BJ (cell line): ENCODE measurements around the gene ANTXR2. TPM values are rescaled to one million over a fixed set of nuclear protein-coding genes. Genes with fewer than 3 reads are reported as not detected.

ENCODE experiments used
- CTCF ChIA-PET: fragments of 350-600 bp; formaldehyde crosslinking; extraction: SDS; loops from one replicate; lab custom pipeline; 2021; ENCODE audit warnings: antibody characterized with exemption, inconsistent platforms; lab: Yijun Ruan, JAX
- POLR2A ChIA-PET: fragments of 300-600 bp; sonication (Branson Sonifier 250); formaldehyde crosslinking; extraction: SDS; loops from one replicate; lab custom pipeline; 2021; ENCODE audit warnings: antibody characterized with exemption; lab: Charles Lee
- DNase-seq: peaks from one replicate; pipeline ENCODE4 v3.0.0-alpha.2; 2011; ENCODE audit warnings: low read depth
- H3K27me3 ChIP-seq: 2 replicates; pipeline ENCODE4 v1.6.0; 2011; ENCODE audit warnings: low read length; ENCODE audit not compliant: control insufficient read depth, insufficient read depth
- H3K36me3 ChIP-seq: 2 replicates; pipeline ENCODE4 v1.5.1; 2011; ENCODE audit warnings: low read length; ENCODE audit not compliant: control insufficient read depth, insufficient read depth
- H3K4me3 ChIP-seq: 2 replicates; pipeline ENCODE4 v1.5.1; 2011; ENCODE audit warnings: low read depth, mild to moderate bottlenecking, control low read depth, low read length
- polyA plus RNA-seq: library from polyadenylated mRNA; depleted of rRNA; stranded (reverse); fragments of >200 nt; gene quantifications from 2 replicates; pipeline ENCODE4 v1.2.3, GENCODE V29; 2011
- TF ChIP-seq, protein P1 (sequence below): IDR thresholded peaks from 2 replicates; pipeline ENCODE4 v1.5.1; 2011; ENCODE audit warnings: low read depth, mild to moderate bottlenecking, control low read depth, inconsistent platforms, low read length, moderate library complexity; ENCODE audit not compliant: insufficient read depth

Gene ANTXR2
- polyA plus RNA-seq, 1 experiment: 18.9 TPM

DNA sequence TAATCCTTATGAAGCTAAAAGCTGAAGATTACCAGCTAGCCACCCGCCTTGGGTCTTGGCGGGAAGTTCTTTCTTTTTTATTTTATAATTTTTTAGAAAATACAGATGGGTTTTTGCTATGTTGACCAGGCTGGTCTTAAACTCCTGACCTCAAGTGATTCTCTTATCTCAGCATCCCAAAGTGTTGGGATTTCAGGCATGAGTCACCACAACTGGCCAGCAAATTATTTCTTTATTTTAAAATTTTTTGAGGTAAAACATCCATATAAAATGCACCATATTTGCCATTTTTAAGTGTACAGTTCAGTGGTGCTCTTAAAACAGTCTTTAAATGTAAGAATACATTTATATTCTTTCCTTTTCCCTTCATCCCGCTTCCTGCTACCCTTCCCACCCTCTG, 40.6 kb upstream of the ANTXR2 start:
- DNase-seq: no peak
- POLR2A ChIA-PET: no interaction called here
- no peaks in the 10 kb centered on the region for H3K27me3 ChIP-seq
- TF ChIP-seq, protein P1, sequence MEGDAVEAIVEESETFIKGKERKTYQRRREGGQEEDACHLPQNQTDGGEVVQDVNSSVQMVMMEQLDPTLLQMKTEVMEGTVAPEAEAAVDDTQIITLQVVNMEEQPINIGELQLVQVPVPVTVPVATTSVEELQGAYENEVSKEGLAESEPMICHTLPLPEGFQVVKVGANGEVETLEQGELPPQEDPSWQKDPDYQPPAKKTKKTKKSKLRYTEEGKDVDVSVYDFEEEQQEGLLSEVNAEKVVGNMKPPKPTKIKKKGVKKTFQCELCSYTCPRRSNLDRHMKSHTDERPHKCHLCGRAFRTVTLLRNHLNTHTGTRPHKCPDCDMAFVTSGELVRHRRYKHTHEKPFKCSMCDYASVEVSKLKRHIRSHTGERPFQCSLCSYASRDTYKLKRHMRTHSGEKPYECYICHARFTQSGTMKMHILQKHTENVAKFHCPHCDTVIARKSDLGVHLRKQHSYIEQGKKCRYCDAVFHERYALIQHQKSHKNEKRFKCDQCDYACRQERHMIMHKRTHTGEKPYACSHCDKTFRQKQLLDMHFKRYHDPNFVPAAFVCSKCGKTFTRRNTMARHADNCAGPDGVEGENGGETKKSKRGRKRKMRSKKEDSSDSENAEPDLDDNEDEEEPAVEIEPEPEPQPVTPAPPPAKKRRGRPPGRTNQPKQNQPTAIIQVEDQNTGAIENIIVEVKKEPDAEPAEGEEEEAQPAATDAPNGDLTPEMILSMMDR: no peak
- CTCF ChIA-PET: interaction anchor here (2.1 kb wide), 1 partner anchor 12 kb away, joined by 14 read pairs; no protein-coding TSS in a partner anchor
- H3K36me3 ChIP-seq: no peaks in the 10 kb centered on the region
- no peak overlapping the region for H3K4me3 ChIP-seq

DNA sequence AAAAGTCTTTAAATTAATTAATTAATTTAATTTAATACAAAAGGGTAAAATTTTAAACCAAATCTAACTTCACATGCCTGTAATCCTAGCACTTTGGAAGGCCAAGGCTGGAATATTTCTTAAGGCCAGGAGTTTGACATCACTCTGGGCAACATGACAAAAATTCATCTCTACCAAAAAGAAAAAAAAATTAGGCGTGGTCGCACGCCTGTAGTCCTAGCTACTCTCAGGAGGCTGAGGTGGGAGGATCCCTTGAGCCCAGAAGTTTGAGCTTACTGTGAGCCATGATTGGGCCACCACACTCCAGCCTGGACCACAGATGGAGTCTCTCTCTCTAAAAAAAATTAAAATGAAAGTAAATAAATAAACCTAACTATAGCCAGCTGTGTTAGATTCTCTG, 39.2 kb upstream of the ANTXR2 start:
- TF ChIP-seq, protein P1: no peak
- Histone ChIP-seq H3K36me3 (no peaks in the 10 kb centered on the region), H3K4me3 (no peak overlapping the region), H3K27me3 (no peaks in the 10 kb centered on the region)
- POLR2A ChIA-PET: no interaction called here
- CTCF ChIA-PET: interaction anchor here (0.8 to 2.1 kb wide), 3 partner anchors 9 to 13 kb away, joined by 3 to 14 read pairs (median 3); no protein-coding TSS in a partner anchor
- DNase-seq: peak; percentile 64

DNA sequence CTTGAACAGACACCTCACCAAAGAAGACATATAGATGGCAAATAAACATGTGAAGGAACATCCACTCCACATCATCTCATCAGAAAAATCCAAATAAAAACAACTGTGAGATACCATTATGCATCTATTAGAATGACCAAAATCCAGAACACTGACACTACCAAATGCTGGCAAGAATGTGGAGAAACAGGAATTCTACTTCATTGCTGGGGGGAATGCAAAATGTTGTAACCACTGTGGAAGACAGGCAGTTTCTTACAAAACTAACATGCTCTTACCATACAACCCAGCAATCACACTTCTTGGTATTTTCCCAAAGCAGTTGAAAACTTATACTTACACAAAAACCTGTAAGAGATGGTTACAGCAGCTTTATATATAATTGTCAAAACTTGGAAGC, 38.2 kb upstream of the ANTXR2 start:
- DNase-seq: no peak
- H3K4me3 ChIP-seq: no peak overlapping the region
- H3K27me3 ChIP-seq: no peaks in the 10 kb centered on the region
- ChIA-PET CTCF (interaction anchor here (0.5 kb wide), 1 partner anchor 99 kb away, joined by 4 read pairs; no protein-coding TSS in a partner anchor), POLR2A (no interaction called here)
- H3K36me3 ChIP-seq: no peaks in the 10 kb centered on the region
- TF ChIP-seq, protein P1: no peak

DNA sequence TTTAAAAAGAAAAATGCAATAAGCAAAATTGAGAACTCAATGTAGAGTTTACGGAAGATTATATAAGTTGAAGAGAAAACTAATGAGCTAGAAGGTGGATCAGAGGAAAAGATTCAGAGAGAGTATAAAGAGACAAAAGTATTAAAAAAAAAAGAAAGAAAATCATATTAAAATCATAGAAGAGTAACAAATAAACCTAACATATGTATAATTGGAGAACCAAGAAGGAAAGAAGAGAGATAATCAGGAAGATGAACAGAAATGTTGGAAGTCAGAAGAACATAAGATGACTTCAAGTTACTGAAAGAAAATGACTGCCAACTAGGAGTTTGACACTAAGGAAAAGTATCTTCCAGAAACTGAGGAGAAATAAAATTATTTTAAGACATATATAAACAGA, 34.3 kb upstream of the ANTXR2 start:
- Histone ChIP-seq H3K36me3 (no peaks in the 10 kb centered on the region), H3K27me3 (no peaks in the 10 kb centered on the region), H3K4me3 (no peak overlapping the region)
- POLR2A ChIA-PET: no interaction called here
- CTCF ChIA-PET: interaction anchor here (0.6 kb wide), 1 partner anchor 98 kb away, joined by 3 read pairs; no protein-coding TSS in a partner anchor
- no peak for DNase-seq
- TF ChIP-seq, protein P1: no peak

DNA sequence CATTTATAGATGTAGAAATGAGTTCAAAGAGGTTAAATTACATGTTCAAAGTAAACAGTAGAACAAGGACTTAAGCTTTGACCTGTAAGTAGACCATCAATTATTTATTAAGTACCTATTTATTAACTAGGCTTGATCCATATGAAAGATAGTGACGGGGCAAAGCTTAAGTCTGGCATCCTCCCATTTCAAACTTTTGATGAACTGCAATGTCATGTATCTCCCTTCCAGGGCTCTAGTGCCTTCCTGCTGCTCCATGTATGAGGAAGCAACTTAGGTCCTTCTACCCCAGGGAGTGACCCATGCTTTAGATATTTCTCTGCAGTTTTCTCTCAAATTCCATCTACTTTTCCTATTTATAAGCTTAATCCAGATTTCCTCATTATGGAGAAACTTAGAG, 31.9 kb upstream of the ANTXR2 start:
- no peaks in the 10 kb centered on the region for H3K27me3 ChIP-seq
- CTCF ChIA-PET: no interaction called here
- no peak for DNase-seq
- POLR2A ChIA-PET: no interaction called here
- TF ChIP-seq, protein P1: no peak
- no peak overlapping the region for H3K4me3 ChIP-seq
- H3K36me3 ChIP-seq: no peaks in the 10 kb centered on the region
